ENCODE data around the gene BOC. TPM values are rescaled to one million over a fixed set of nuclear protein-coding genes. Genes with fewer than 3 reads are reported as not detected.

BOC gene
- total and polyA plus RNA-seq, 4 donors = 2.9 to 21.9 (median 6.4) TPM

- 93 to 95% methylated on average over 4 of the region's 4 CpGs for WGBS, 2 donors
- no peak for TF ChIP-seq CTCF (IDR thresholded peaks at IDR 0.05; ENCODE audit: control extremely low read depth, extremely low read depth)
- Histone ChIP-seq H3K36me3 (ENCODE audit: control insufficient read depth in 4 of 4, insufficient read depth in 4 of 4, low read length in 4 of 4) (peaks cover 0 to 3% (median 0%) of the 10 kb centered on the region in 4 donors), H3K27me3 (ENCODE audit: control insufficient read depth in 3 of 3, insufficient read depth in 3 of 3, low read length in 2 of 3) (no peaks in the 10 kb centered on the region), H3K9ac (ENCODE audit: insufficient read depth in 1 of 2, low read length in 2 of 2) (no peak overlapping the region), H3K27ac (ENCODE audit: low read depth in 1 of 2, low read length in 1 of 2) (no peak overlapping the region), H3K4me3 (no peak overlapping the region), H3K4me1 (ENCODE audit: control insufficient read depth in 5 of 5, insufficient read depth in 5 of 5, low read length in 5 of 5) (peaks cover 0 to 4% (median 0%) of the 10 kb centered on the region in 5 donors), H3K9me3 (ENCODE audit: control insufficient read depth in 4 of 4, insufficient read depth in 3 of 4, low read length in 3 of 4) (no peaks in the 10 kb centered on the region)
- ATAC-seq (ENCODE audit: insufficient read depth, low FRiP score) (no peak), DNase-seq (no peak)
Measured at GRCh38 chr3:113297841-113298240, 86.5 kb downstream of the BOC start.

GRCh38 chr3:113300596-113300995, 89.2 kb downstream of the BOC start:
- 79 to 85% methylated on average over 2 of the region's 2 CpGs for WGBS, 2 donors
- Histone ChIP-seq H3K27ac (ENCODE audit: low read depth in 1 of 2, low read length in 1 of 2) (no peak overlapping the region), H3K9ac (ENCODE audit: insufficient read depth in 1 of 2, low read length in 2 of 2) (no peak overlapping the region), H3K4me3 (no peak overlapping the region), H3K36me3 (ENCODE audit: control insufficient read depth in 4 of 4, insufficient read depth in 4 of 4, low read length in 4 of 4) (peaks cover 0 to 8% (median 2%) of the 10 kb centered on the region in 4 donors), H3K27me3 (ENCODE audit: control insufficient read depth in 3 of 3, insufficient read depth in 3 of 3, low read length in 2 of 3) (no peaks in the 10 kb centered on the region), H3K4me1 (ENCODE audit: control insufficient read depth in 5 of 5, insufficient read depth in 5 of 5, low read length in 5 of 5) (peaks cover 0 to 5% (median 4%) of the 10 kb centered on the region in 5 donors), H3K9me3 (ENCODE audit: control insufficient read depth in 4 of 4, insufficient read depth in 3 of 4, low read length in 3 of 4) (no peaks in the 10 kb centered on the region)
- TF ChIP-seq CTCF (IDR thresholded peaks at IDR 0.05; ENCODE audit: control extremely low read depth, extremely low read depth) = no peak
- no peak for DNase-seq
- ATAC-seq (ENCODE audit: insufficient read depth, low FRiP score) = no peak

- Histone ChIP-seq H3K9me3 (ENCODE audit: control insufficient read depth in 4 of 4, insufficient read depth in 3 of 4, low read length in 3 of 4) (no peaks in the 10 kb centered on the region), H3K27me3 (ENCODE audit: control insufficient read depth in 3 of 3, insufficient read depth in 3 of 3, low read length in 2 of 3) (no peaks in the 10 kb centered on the region), H3K4me1 (ENCODE audit: control insufficient read depth in 5 of 5, insufficient read depth in 5 of 5, low read length in 5 of 5) (peaks cover 0 to 5% (median 0%) of the 10 kb centered on the region in 5 donors), H3K4me3 (no peak overlapping the region), H3K9ac (ENCODE audit: insufficient read depth in 1 of 2, low read length in 2 of 2) (no peak overlapping the region), H3K36me3 (ENCODE audit: control insufficient read depth in 4 of 4, insufficient read depth in 4 of 4, low read length in 4 of 4) (peaks cover 0 to 9% (median 3%) of the 10 kb centered on the region in 4 donors), H3K27ac (ENCODE audit: low read depth in 1 of 2, low read length in 1 of 2) (no peak overlapping the region)
- DNase-seq (no peak), ATAC-seq (ENCODE audit: insufficient read depth, low FRiP score) (no peak)
- TF ChIP-seq CTCF (IDR thresholded peaks at IDR 0.05; ENCODE audit: control extremely low read depth, extremely low read depth) = no peak
- 84 to 88% methylated on average over 3 of the region's 3 CpGs for WGBS, 2 donors
Measured at GRCh38 chr3:113304102-113304501, 92.7 kb downstream of the BOC start.

Data from lung (tissue), 12 donors.